Measurements from ENCODE around the gene PNMA1.

GRCh38 chr14:73759183-73759713 lies 45.1 kb upstream of the PNMA1 start:
- TF ChIP-seq, protein P1, sequence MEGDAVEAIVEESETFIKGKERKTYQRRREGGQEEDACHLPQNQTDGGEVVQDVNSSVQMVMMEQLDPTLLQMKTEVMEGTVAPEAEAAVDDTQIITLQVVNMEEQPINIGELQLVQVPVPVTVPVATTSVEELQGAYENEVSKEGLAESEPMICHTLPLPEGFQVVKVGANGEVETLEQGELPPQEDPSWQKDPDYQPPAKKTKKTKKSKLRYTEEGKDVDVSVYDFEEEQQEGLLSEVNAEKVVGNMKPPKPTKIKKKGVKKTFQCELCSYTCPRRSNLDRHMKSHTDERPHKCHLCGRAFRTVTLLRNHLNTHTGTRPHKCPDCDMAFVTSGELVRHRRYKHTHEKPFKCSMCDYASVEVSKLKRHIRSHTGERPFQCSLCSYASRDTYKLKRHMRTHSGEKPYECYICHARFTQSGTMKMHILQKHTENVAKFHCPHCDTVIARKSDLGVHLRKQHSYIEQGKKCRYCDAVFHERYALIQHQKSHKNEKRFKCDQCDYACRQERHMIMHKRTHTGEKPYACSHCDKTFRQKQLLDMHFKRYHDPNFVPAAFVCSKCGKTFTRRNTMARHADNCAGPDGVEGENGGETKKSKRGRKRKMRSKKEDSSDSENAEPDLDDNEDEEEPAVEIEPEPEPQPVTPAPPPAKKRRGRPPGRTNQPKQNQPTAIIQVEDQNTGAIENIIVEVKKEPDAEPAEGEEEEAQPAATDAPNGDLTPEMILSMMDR (IDR thresholded peaks at IDR 0.05; ENCODE audit: low read depth, low read length) = no peak
- no peak for TF ChIP-seq EZH2phosphoT487 (IDR thresholded peaks at IDR 0.05; ENCODE audit: low read depth)

Data from OCI-LY3 (cell line).